GM18870 (cell line): ENCODE measurements around the gene DTNB.

Experiments used
- ATAC-seq: cut with Tn5 transposase; IDR thresholded peaks from one replicate; pipeline ENCODE4 v1.9.1; 2021; ENCODE audit warnings: moderate library complexity; ENCODE audit not compliant: unreplicated experiment

DTNB gene

DNA sequence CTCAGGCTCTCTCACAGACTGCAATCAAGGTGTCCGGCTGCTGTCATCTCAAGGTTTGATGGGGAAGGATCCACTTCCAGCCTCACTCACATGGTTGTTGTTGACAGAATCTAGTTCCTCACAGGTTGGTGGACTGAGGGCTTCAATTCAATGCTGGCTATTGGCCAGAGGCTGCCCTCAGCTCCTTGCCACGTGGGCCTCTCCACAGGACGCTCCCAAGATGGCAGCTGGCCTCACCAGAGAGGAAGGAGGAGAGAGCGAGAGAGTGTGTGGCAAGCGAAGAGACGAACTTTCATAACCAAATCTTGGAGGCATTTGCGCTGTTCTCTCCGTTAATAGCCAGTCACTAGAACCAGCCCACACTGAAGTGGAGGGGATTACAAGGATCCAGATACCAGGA, 318.1 kb downstream of the DTNB start:
- ATAC-seq = no peak

DNA sequence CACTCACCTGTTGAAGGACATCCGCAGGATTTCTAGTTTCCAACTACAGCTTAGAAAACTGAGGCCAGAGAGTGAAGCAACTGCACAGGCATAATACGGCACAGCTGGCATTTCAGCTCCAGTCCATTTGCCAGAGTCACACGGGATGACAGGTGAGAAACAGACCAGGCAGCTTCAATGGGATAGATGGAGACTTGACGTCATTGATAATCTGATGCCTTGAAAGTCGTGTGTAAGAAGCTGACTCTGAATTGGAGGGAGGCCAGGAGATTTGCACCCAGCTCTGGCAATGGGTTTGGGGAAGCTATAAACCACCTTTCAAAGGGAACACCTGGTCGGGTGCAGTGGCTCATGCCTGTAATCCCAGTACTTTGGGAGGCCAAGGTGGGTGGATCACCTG, 319.3 kb downstream of the DTNB start:
- no peak for ATAC-seq

DNA sequence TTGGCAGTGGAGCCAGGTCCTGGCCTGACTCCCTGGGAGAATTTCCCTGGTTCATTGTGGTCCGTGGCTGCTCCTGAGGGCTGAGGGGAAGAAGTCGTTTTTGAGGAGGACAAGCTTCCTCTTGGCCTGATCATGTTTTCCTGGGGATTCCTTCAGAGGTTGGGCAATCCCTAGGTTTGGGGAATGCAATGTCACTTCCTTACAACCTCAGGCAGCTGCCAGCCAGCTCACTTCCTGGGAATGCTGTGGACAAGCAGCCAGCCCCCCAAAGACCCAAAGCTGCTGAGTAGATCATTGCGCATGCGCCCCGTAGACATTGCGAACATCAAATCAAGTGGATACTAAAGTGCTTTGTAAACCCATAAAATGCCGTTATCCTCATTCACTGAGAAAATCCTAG, 324.0 kb downstream of the DTNB start:
- ATAC-seq = no peak

DNA sequence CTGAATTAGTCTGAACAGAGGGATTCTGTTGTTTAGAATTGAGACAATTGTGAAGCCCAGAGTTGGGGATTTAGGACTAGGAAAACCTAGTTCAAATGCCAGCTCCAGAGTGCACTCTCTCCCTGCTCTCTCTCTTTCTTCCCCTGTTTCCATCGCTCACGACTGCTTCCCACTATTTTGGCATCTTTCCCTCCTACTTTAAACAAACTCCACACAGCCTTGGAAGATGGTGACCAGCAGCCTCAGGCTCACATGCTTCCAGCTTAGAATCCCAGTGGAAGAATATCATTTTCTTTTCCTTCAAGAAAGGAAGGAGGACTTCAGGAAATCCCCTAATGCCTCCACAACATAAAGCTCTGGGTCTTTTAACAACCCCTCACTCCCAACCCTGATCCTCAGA, 325.5 kb downstream of the DTNB start:
- no peak for ATAC-seq

DNA sequence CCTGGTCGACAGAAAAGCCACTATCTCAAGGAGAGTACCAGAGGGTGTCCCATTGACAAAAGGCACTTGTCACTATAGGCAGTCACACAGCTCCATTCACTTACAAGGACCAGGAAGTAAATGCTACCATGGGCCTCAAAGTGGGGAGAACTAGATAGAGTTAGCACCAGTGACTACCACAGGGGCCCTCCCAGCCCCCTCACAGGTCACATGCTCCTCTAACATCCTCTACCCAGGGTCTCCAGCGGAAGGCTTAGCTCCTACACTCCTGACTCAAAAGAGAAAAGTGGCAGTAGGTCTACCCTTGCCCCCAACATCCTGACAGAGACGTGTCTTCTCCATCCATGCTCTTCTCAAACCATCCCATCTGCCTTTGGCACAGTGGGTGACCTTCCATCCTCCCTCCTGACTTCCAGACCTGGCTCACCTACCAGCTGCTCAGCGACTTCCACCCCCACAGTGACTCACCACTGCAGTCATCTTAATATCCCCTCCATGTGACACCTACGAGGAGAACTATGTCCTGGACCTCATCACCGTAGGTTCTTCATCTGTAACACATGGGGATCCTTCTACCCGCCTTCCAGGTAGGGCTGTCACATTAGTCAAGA, 326.1 kb downstream of the DTNB start:
- no peak for ATAC-seq

DNA sequence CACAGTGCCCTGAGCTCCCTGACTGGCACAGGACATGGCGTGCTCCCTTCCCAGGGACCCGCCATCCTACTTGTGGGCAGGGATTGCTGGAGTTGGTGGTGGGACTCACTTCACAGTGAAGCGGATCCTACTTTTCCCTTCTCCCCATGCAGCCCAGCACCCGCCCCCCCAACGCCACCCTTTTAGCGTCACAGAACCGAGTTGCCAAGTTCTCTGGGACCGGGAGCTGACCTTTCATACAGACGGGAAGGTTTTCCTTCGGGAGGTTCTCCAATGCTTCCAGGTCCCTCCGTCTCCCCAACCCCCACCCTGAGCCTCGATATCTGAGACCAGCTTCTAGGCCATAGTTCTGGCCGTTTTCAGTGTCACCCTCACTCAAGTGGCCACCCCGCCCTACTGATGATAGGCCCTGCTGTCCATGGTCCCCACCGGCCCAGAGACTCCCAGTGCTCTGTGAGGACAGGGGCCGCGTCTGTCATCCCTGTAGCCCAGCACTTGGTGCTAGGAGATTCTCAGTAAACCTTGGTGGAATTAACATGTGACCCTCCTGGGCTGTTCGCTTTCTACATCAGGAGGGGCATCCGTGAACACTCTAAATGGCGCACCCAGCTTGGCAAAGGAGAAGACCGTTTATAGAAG, 330.1 kb downstream of the DTNB start:
- no peak for ATAC-seq

DNA sequence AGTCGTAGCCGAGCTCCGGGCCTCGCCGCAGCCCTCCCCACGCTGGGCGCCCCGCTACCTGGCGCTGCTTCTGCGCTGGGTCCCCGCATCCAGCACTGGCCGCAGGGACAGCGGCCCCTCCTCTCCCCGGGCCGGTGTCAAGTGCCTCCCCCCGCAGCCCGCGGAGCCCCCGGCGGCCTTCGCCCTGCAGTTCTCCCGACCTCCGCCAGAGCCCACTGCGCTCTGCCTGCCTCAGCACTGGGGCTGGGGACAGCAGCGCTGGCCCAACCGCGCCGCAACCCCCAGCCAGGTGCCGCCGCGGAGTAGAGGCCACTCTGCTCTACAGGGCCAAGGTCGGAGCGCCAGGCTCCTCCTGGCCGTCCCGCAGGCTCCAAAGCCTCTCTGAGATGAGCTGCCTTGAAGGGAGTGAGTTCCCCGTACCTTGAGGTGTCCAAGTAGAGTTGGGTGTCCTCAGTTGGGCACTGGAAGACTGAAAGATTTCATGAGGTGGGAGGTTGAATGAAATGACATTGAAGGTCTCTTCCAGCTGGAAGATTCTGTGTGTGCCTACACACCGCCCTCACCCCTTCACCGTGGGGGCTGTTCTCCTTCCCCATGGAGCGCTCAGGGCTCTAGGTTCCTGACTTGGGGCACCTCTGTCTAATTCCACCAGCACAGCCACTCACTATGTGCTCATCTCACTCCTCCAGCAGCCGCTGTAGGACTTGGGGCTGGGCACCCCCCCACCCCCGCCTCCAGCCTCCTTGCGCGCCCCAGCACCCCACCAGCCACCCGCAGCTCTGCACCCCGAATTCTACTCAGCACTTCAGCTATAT, 330.8 kb downstream of the DTNB start:
- peak; percentile 60 for ATAC-seq

DNA sequence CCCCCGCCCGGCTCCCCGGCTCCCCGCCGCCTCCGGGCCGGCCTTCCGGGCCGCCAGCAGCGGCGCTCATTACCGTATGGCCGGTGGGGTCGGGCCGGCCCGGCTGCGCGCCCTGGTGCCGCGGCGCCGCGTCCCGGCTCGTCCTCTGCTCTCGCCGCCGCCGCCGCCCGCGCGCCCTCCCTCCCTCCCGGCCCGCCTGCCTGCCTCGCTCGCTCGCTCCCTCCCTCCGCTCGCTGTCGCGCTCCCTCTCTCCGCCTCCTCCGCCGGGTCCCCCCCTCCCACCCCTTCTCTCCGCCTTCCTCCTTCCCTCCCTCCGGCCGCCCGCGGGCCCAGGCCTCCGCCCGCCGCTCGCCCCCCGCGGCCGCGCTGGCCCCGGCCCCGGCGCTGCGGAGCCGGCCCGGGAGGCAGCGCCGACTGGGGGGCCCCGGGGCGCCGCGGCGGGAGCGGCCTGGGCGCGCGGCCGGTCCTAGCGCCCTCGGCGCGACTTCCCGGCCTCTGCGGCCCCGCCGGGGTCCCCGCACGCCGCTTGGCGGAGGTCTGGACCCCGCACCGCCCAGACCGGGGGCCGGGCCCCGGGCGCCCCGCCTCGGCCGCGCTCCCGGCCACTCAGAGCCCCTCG, 331.5 kb downstream of the DTNB start, which contains the start of gene DNMT3A:
TSS of gene DNMT3A (minus strand) at position 173 of the 619 bp plus-strand sequence. CDS start 27,941 bp downstream, outside the sequence.
- no peak for ATAC-seq

DNA sequence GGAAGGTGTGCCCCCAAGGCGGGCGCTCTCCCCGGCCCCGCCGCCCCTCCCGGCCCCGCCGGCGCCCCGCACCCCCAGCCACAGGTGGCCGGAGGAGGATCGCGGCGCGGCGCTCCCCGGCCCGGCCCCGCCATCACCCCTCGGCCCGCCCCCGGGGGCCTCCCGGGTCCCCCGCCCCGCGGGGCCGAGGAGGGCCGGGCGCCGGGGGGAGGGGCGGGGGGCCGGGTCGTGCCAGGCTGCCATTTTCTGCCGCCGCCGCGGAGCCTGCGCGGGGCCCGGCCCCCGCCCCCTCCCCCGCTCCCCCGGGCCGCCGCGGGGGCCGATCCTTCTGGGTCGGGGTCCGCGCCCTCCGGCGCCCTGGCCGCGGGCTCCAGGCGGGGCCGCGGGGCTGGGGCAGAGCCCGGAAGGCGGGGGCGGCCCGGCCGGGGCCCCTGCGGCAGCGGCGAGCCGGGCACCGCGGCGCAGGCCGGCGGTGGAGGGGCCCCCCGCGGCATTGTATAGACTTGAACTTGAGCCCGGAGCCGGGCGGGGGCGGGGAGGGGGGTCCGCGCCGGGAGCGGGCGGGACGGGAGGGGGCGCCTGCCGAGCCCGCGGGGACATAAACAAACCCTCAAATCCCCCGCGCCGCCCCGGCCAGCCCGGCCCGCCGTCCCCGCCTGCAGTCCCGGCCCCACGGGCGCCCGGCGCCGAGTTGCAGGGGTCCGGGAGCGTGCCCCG, 332.2 kb downstream of the DTNB start:
- ATAC-seq = no peak

DNA sequence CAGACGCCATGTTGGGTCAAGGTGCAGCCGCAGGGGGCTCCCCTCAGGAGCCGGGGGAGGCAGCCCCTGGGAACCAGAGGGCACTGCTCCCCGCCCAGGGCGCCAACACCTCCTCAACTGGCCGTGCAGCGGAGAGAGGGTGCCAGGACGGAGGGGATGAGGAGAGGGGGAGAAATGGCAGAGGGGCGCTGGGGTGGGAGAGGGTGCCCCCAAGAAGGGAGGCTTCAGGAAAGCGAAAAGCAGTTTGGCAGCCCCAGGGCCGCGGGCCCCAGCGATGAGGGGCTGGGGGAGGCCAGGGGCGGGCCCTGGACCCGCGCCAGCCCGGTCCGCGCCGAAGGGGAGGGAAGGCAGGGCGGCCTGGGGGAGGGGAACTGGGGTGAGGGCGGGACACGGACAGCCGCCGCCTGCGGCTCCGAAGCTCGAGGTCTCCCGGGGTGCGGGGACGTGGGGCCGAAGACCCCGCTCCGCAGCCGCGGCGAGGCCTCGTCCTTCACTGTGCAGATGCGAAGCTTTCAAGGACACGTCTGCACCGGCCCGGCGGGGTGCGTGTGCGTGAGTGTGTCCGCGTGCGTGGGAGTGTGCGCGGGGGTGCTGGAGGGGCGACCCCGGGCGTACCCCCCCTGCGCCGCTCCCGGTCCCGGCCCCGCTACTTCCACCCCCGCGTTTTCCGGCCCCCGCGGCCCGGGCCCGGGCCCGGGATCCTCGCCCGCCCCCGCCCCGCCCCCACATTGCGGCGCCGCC, 333.0 kb downstream of the DTNB start:
- ATAC-seq = no peak

DNA sequence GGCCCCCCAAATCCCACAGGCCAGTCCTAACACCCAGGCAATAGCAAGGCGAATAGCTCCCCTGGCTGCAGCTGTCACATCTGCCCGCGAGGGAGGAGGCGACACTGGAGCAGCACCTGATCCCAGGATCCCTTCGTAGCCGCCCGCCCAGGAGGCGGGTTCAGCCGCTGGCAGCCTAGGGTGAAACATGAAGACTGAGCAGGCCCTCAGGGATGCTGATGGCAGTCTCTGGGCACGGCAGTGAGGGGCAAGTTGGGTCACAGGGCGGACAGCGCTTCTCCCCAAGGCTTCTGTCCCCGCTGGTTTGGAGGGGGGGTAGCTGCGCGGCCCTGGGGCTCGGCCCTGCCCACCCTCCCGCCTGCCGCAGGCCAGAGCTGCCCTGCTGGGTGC, 333.6 kb downstream of the DTNB start:
- no peak for ATAC-seq

DNA sequence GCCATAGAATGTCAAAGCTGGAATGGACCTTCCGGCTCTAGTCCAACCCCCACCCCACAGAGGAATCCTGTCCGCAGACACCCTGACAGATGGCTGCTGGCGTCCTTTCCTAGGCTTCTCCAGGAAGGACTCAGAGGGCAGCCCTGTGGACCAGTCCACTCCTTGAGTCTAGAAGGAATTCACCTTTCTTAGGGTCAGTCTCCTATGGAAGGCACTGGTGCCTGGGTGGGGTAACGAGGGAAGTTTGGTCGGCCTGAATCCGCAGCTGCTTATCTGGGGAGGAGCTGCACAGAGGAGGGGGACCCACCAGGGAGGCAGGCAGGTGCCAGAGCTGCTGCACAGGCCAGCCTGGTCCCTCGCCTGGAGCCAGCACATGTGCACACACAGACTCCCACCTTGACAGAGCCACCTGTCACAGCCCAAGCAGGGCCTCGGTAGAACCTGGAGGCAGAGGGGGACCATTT, 334.1 kb downstream of the DTNB start:
- no peak for ATAC-seq

DNA sequence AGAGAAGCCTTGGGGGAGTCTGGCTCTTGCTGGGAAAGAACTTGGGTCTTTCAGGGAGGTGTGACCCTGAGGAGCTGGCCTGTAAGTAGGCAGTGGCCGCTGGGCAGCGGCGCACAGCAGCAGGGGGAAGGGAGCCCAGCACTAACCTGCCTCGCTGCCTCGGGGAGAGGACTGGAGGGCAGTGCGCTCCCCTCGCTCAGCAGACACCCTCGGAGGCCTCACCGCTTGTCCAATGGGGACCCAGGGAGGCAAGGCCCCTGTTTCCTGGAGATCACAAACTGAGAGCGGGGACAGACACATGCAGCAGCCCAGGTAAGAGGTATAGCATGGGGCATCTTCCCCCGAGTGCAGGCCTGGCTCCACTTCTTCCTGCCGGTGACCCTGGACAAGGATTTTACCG, 335.0 kb downstream of the DTNB start:
- ATAC-seq = no peak

DNA sequence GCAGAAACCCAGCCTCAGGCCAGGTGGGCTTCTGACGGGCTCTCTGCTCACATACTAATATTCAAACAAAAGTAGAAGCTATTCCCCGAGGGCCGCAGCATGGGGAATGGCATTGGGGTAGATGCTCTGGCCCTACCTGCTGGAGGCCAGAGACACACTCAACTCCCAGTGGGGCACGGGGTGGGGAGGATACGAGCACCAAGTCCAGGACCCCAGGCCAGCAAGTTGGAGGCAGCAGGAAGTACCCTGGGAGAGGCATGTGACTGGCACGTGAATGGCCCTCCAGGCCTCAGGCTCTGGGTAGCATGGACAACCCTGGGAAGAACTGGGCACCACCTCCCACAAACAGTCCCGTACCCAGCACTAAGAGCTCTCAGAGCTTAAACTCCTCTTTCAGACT, 335.5 kb downstream of the DTNB start:
- no peak for ATAC-seq

DNA sequence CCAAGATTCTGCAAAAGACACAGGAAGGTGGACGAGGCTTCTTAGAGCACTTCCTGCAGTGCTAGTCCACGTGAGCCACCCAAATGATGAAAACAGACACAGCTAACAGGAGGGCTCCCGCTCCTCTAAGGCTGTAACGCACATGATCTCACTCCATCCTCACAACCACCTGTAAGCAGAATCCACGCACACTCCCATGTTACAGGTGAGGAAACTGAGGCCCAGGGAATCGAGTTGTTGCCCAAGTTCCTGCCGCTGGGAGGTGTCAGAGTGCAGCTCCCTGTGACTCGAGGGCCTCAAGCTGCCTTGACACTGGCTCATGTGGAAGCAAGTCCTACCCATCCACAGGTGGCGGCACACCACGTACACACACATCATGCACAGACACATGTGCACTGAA, 336.1 kb downstream of the DTNB start:
- no peak for ATAC-seq

DNA sequence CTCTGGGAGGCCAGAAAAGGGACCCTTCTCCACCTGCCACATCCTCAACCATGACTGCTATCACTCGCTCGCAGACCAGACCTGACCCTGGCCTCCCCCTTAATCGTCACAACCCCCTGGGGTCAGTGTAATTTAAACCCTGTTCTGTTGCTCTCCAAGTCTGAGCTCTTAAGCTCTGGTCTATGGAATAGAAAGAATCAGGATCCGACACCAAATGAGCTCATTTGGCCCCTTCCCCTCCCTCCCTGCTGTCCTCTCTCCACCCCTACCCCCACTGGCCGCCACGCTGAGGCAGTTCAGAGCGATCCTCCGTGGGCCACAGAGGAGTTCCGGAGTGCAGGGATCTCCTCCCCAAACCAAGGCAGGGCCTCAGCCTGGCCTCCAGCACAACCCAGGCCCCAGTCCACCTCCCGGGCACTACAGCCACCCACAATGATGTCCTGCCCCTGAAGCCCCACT, 337.0 kb downstream of the DTNB start:
- no peak for ATAC-seq

DNA sequence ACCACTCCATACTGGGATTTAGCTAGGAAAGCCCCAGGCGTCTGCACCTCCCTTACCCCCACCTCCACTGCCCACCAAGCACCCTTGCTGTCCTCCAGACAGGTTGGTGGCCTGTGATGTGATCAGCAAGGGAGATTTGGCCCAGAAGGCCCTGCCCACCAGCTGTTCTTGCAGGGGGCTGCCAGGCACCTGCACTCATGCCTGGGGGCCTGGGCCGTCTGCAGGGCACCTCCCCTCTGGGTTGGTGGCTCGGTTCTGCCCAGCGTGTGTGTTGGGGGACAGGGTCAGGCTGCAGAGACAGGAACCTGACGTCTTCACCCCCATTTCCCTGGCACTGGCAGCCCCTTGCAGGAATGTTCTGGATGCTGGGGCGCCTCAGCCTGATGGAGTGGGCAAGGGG, 337.4 kb downstream of the DTNB start:
- no peak for ATAC-seq

DNA sequence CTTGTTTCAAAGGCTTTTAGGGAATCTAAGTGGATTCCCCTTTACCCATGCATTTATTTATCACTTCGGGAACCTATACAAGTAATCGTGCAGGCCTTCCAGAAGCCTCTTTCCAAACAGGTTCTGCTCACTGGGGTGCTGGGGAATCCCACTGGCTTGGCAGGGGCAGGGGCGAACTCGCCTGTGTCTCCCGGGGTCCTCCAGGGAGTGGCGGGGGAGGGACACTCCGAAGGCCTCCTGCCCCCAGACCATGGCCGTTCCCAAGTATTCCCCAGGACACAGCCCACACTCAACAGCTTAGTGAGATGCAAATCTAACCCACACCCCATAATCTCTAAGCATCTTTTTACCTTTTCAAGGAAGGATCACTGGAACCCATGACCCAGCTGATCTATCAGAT, 338.2 kb downstream of the DTNB start:
- no peak for ATAC-seq

DNA sequence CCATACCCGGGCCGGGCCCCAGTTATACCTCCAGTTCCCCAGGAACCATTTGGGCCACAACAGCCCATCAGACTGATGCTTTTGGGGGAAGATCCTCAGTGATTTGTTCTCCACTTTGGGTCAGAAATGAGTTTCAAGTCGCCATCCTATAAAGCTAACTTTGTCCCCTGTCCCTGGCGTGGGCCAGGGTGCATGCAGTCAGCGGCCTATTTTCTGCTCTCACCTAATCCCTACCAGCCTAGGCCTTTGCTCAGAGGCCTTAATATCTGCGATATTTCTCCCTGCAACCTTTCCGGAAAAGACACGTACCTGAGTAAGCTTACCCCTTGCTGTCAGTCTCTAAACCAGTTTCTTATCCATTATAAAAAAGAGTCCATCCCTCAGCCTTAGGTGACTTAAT, 338.9 kb downstream of the DTNB start:
- ATAC-seq = no peak

DNA sequence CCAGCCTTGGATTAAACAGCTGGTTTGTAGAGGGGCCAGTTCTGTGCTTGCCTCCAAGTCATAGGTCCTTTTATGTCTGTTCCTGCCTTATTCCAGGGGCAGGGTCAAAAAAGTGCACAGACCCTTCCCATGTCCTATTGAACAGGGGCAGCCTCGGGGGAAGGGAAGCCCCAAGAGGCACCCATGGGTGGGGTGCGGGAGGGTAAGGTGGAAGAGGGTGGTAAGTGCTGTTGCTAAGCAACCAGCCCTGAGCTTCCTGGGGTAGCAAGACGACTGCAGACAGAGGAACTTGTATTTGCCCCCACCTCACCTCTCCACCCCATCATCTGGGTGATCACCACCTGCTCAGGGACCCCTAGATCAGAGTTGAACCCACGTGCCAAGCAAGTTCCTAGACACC, 339.4 kb downstream of the DTNB start:
- no peak for ATAC-seq
